NCI-H526 (cell line): ENCODE results near the gene MED27.

Experiments used
- DNase-seq, 2 experiments: peaks; one replicate each; lab custom pipeline; 2025; lab: John Stamatoyannopoulos, UW

MED27 gene

GRCh38 chr9:131969469-131969989 lies 110.1 kb downstream of the MED27 start:
- no peak for DNase-seq

- DNase-seq = no peak
These were observed 111.0 kb downstream of the MED27 start for GRCh38 chr9:131968632-131969031.

- DNase-seq = no peak
These were observed 113.8 kb downstream of the MED27 start for GRCh38 chr9:131965841-131966240.

- no peak for DNase-seq
These were observed 114.6 kb downstream of the MED27 start for GRCh38 chr9:131965103-131965502.

GRCh38 chr9:131963072-131964030 lies 116.3 kb downstream of the MED27 start:
- DNase-seq = no peak

- DNase-seq = no peak
These were observed 118.2 kb downstream of the MED27 start for GRCh38 chr9:131961496-131961880.

- DNase-seq = peak; percentile 11 to 53
These were observed 118.7 kb downstream of the MED27 start for GRCh38 chr9:131960851-131961495.

- DNase-seq = no peak
These were observed 119.4 kb downstream of the MED27 start for GRCh38 chr9:131960311-131960710.

GRCh38 chr9:131959887-131960286 lies 119.8 kb downstream of the MED27 start:
- no peak for DNase-seq

- DNase-seq = no peak
These were observed 120.6 kb downstream of the MED27 start for GRCh38 chr9:131959056-131959455.

GRCh38 chr9:131954299-131954698 lies 125.4 kb downstream of the MED27 start:
- DNase-seq = peak; percentile 16 to 54

GRCh38 chr9:131951905-131952304 lies 127.8 kb downstream of the MED27 start:
- DNase-seq = no peak

- DNase-seq = no peak
These were observed 128.5 kb downstream of the MED27 start for GRCh38 chr9:131951155-131951554.

GRCh38 chr9:131950487-131950886 lies 129.2 kb downstream of the MED27 start:
- no peak for DNase-seq

GRCh38 chr9:131946180-131946579 lies 133.5 kb downstream of the MED27 start:
- no peak for DNase-seq

GRCh38 chr9:131943351-131943841 lies 136.3 kb downstream of the MED27 start:
- DNase-seq = peak in 1 of 2 experiments; percentile 34

- no peak for DNase-seq
These were observed 137.4 kb downstream of the MED27 start for GRCh38 chr9:131942146-131942720.

- DNase-seq = no peak
These were observed 142.2 kb downstream of the MED27 start for GRCh38 chr9:131937451-131937850.

GRCh38 chr9:131936929-131937328 lies 142.7 kb downstream of the MED27 start:
- no peak for DNase-seq

GRCh38 chr9:131934673-131935072 lies 145.0 kb downstream of the MED27 start:
- DNase-seq = no peak

GRCh38 chr9:131927091-131927490 lies 152.6 kb downstream of the MED27 start:
- DNase-seq = no peak

GRCh38 chr9:131926360-131926922 lies 153.2 kb downstream of the MED27 start:
- no peak for DNase-seq
